HG03442 (cell line): ENCODE results near the gene DAG1.

Experiments
- ATAC-seq: cut with Tn5 transposase; IDR thresholded peaks from one replicate; pipeline ENCODE4 v1.9.1; 2021; ENCODE audit warnings: mild to moderate bottlenecking, moderate library complexity; ENCODE audit not compliant: unreplicated experiment

Gene DAG1

DNA sequence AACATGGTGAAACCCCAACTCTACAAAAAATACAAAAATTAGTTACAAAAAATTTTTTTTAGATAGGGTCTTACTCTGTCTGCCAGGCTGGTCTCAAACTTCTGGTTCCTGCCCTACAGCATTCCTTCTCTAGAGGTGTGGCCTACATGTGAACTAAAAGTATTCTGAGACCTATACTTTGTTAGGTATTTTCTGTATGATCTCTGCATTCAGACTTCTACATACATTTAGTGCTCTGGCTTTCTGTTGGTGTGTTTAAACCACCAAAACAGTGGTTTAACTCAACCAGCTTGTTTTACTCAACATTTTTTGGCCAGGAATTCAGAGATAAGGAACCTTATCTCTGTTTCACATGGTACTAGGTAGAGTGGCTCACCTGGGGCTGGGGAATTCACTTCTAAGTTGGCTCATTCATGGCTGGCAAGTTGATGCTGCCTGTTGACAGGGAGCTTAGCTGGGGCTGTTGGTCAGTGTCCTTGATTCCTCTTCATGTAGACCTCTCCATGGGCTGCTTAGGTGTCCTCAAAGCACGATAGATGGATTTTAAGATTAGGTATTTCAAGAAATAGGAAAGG, 42.8 kb downstream of the DAG1 start:
- no peak for ATAC-seq

DNA sequence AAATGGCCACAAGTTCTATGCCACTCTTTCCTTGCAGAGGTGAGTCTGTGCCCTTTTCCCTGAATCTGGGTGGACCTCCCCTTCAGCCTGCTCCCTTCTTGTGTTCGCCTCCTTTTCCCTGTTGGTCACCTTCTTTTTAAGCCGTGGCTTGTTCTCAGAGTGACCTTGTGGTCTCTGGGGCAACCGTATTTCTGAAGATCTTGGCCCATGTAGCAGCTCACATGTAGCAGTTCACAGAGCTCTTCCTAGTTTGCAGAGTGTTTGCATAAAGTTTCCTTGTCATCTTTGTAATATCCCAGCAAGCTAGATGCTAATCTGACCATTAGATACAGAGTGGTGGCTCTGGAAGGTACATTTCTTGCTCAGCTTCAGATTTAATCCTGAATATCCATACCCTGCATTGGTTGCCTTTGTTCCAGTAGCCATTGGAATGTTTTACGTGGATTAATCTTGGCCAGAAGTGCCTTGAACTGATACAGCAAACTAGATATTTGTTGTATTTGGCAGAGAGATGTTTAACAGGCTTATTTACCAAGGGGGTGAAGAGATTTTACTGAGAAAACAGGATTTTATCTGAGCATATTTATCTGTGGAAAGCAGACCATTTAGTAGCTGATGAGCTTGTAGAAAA, 43.5 kb downstream of the DAG1 start:
- ATAC-seq = no peak

DNA sequence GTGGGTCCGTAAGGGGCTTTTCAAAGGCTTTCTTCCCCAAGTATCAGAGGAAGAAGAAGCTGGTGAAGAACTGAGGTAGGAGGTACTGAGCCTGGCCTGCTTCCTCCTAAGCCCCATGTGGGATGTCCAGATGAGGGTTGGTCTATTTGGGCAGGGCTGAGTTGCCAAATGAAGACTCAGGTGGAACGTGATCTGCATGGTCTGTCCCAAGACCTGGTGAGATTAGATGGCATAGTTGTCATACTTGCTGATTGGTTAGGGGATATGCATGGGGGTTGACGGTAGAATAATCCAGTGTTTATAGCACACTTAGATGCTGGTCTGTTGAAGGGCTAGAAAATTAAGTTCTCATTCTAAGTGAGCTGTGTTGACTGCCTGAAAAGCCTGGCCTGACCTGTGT, 47.9 kb downstream of the DAG1 start:
- no peak for ATAC-seq

DNA sequence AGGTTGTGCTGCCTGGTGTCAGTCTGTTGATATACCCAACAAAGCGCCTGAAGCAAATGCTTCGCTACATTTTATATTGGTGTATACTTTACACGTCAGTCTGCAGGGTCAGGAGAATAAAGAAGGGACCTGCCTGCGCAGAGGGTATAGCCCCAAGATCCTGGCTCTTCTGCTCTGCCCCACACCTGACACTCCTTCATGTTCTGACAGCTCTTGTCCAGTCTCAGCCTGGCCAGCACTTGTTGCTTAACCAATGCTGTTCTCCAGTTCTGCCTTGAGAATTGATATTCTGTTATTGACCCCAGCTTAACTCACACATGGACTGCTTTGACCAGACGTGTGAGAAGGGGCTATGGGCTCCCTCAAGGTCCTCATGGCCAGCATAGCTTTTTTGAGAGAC, 48.4 kb downstream of the DAG1 start:
- no peak for ATAC-seq

DNA sequence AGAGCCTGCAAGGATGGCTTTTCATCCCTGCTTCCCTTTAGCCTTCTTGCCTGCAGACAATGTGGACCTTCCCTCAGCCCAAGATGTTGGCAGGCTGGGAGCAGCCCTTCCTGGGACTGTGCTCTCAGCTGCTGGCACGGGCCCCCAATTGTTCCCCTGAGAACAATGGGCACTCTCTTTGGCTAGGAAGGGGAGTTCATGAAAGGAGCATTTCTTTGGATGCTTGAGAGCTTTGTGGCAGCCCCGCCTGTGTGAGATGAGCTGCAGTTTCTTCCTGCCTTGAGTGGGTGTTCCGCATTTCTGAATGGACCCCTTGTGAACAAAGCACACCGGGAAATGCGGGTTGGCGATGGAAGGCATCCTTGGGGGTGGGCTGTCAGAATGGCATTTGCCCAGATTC, 49.2 kb downstream of the DAG1 start:
- ATAC-seq = no peak

DNA sequence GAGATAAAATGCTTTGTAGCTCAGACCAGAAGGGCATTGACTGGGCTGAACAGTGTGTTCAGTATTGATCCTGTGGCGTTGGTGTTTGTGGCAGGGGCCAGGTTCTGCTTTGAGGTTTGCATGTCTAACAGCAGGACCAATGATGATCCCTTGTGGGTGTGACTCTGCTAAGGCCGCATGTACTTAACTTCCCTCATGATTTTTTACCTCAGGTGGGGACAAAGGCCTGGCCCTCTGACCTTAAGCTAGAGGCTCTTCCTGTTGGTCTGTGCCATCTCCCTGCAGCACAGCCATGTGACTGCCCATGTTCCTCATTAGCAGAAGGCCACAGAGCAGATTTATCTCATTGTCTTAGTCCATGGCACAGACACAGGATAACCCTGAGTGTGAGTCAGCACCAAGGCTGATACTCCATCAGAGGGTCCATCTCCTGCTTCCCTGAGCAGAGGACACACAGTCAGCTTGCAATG, 49.9 kb downstream of the DAG1 start:
- no peak for ATAC-seq

DNA sequence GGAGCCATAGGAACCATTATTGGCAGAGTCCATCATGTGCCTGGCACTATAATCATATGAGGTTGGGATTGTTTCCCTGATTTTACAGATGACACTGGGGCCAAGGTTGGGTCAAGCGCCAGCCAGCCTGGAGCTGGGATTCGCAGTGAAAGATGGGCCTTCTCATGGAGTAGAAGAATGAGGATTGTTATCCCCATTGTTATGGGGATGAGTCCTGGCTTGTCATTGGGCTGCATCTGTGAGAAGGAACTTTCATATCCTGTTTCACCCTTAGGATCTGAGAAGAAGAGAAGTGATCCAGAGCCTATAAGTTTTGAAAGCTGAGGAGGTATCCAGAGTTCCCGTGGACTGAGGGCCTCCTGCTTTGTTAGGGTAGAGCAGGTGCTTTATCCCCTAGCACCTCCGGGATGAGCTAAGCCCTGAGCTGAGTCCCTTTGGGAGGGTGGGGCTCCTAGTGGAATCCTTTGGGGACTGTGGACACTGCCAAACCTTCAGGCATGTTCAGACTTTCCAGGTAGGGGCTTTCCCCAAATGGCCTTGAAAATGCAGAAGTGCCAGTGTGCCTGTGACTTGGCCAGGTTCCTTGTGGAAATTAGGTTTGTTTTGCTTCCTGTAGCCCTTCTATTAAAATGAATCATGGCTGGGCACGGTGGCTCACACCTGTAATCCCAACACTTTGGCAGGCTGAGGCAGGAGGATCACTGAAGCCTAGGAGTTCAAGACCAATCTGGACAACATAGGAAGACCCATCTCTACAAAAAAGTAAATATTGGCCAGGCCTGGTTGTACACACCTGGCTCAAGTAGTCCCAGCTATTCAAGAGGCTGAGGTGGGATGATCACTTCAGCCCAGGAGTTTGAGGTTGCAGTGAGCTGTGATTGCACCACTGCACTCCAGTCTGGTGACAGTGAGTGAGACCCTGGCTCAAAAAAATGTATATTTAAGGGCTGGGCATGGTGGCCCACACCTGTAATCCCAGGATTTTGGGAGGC, 54.0 kb downstream of the DAG1 start:
- ATAC-seq = no peak

DNA sequence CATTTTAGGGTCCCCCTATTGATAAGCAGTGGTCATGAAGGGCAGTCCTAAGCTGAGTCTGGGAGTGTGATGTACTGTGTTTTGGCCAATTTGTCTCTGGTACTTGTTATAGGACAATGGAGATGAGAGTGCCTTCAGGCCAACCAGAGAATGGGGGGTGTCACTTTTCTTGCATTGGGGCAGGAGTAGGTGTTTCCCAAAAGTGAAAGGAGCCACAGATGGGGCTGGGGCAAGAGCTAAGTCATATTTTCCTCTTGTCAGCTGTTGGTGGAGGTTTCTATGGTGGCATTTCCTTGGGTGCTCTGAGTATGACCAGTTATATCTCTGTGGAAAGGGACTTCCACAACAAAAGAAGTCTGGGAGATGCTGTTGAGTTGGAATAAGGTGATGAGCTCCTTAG, 59.5 kb downstream of the DAG1 start:
- no peak for ATAC-seq

DNA sequence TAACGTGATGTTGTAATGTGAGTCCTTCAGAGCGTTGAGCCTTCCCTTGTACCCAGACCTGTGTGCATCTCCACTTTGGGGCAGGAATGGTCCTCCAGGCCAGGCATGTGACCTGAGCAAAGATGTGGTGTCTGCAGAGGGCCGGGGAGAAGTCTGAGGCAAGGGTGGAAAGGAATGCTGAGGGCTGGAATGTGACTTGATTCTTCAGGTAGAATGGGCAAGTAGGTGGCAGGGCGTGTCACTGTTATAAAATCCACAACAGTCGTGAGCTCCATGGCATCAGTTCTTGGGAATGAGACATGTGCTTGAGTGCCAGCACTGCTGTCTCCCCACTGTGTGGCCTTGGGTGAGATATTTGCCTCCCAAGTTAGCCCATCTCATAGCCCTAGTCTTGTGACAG, 60.2 kb downstream of the DAG1 start:
- ATAC-seq = no peak

DNA sequence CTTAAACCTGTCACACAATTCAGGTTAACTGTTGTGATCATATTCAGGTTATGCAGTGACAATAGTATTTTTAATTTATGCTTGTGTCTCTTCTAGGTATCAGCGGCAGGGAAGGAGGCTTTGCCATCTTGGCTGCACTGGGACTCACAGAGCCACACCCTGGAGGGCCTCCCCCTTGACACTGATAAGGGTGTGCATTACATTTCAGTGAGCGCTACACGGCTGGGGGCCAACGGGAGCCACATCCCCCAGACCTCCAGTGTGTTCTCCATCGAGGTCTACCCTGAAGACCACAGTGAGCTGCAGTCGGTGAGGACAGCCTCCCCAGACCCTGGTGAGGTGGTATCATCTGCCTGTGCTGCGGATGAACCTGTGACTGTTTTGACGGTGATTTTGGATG, 60.6 kb downstream of the DAG1 start:
- ATAC-seq = no peak

DNA sequence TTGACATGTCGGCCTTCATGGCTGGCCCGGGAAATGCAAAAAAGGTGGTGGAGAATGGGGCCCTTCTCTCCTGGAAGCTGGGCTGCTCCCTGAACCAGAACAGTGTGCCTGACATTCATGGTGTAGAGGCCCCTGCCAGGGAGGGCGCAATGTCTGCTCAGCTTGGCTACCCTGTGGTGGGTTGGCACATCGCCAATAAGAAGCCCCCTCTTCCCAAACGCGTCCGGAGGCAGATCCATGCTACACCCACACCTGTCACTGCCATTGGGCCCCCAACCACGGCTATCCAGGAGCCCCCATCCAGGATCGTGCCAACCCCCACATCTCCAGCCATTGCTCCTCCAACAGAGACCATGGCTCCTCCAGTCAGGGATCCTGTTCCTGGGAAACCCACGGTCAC, 61.2 kb downstream of the DAG1 start:
- no peak for ATAC-seq

DNA sequence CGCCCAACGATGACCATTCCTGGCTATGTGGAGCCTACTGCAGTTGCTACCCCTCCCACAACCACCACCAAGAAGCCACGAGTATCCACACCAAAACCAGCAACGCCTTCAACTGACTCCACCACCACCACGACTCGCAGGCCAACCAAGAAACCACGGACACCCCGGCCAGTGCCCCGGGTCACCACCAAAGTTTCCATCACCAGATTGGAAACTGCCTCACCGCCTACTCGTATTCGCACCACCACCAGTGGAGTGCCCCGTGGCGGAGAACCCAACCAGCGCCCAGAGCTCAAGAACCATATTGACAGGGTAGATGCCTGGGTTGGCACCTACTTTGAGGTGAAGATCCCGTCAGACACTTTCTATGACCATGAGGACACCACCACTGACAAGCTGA, 61.6 kb downstream of the DAG1 start:
- no peak for ATAC-seq

DNA sequence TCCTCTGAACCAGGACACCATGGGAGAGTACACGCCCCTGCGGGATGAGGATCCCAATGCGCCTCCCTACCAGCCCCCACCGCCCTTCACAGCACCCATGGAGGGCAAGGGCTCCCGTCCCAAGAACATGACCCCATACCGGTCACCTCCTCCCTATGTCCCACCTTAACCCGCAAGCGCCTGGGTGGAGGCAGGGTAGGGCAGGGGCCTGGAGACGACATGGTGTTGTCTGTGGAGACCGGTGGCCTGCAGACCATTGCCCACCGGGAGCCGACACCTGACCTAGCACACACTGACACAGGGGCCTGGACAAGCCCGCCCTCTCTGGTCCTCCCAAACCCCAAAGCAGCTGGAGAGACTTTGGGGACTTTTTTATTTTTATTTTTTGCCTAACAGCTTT, 63.0 kb downstream of the DAG1 start:
- no peak for ATAC-seq

DNA sequence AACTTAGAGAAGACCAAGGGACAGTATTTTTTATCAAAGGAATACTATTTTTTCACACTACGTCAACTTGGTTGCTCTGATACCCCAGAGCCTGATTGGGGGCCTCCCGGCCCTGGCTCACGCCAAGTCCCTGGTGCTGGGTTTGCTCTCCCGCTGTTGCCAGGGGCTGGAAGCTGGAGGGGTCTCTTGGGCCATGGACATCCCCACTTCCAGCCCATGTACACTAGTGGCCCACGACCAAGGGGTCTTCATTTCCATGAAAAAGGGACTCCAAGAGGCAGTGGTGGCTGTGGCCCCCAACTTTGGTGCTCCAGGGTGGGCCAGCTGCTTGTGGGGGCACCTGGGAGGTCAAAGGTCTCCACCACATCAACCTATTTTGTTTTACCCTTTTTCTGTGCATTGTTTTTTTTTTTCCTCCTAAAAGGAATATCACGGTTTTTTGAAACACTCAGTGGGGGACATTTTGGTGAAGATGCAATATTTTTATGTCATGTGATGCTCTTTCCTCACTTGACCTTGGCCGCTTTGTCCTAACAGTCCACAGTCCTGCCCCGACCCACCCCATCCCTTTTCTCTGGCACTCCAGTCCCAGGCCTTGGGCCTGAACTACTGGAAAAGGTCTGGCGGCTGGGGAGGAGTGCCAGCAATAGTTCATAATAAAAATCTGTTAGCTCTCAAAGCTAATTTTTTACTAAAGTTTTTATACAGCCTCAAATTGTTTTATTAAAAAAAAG, 63.9 kb downstream of the DAG1 start:
- ATAC-seq = no peak

DNA sequence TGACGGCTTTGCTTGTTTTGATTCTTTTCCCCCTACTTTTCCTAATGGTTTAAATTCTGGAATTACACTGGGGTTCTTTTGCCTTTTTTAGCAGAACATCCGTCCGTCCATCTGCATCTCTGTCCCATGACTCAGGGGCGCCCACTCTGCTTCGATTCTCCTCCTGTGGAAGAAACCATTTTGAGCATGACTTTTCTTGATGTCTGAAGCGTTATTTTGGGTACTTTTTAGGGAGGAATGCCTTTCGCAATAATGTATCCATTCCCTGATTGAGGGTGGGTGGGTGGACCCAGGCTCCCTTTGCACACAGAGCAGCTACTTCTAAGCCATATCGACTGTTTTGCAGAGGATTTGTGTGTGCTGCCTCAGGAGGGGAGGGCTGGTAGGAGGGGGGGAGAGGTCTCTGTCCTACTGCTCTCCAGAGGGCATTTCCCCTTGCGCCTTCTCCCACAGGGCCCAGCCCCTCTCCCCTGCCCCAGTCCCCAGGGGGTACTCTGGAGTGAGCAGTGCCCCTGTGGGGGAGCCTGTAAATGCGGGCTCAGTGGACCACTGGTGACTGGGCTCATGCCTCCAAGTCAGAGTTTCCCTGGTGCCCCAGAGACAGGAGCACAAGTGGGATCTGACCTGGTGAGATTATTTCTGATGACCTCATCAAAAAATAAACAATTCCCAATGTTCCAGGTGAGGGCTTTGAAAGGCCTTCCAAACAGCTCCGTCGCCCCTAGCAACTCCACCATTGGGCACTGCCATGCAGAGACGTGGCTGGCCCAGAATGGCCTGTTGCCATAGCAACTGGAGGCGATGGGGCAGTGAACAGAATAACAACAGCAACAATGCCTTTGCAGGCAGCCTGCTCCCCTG, 64.7 kb downstream of the DAG1 start:
- no peak for ATAC-seq

DNA sequence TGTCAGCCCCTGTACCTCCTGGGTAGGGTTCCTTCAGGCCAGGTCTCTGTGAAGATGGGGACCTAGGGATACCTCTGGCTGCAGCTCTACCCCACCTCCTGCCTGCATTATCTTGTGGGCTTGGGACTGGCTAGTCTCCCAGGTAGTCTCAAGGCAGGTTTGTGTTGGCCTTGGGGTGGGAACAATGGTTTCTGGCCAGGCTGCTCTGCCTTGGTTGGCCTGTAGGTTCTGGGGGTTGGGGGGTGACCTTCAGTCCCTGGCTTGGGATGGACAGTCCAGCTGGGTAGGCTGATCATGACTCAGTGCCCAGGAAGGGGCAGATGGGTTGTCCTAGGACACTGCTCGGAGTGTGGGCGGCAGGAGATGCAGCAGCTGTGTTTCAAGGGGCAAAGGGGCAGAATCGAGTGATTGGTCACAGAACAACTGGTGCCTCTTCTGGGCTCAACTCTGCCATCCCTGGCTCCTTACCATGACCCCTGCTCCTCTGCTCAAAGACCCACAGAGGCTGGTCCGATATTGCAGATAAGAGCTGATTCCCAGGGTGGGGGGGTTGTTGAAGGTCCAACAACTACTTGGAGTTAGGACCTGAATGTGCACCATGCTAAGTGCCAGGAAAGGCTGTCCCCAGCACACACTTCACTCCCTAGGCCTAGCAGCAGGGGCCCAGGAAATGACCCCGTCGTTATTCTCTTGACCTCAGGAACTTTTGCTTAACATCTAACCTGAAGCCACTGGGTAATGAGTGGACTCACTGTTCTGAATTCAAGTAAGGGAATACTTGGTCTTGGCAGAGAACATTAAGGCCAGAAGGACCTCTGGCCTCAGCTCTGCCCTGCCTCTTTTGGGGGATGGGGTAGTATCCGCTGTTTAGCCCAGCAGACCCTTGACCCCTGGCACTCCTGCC, 66.2 kb downstream of the DAG1 start:
- ATAC-seq = no peak

DNA sequence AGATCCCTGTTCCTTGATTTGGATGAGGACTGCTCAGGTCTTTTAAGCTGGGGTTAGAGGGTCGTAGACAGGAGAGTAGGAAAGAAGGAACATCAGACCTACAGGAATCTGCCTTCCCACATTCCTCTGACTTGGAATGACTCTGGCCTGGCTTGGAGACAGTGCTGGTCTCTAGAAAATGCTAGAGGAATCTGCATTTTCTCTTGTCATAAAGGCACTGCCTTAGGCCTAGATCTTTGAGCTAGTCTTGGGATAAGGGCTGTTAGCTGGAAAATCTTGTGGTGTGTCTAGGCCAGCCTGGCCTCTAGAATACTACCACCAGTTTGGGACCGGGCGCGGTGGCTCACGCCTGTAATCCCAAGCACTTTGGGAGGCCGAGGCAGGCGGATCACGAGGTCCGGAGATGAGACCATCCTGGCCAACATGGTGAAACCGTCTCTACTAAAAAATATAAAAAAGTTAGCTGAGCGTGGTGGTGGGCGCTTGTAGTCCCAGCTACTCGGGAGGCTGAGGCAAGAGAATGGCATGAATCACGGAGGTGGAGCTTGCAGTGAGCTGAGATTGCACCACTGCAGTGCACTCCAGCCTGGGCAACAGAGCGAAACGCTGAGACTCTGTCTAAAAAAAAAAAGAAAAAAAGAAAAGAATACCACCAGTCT, 66.9 kb downstream of the DAG1 start:
- ATAC-seq = no peak

DNA sequence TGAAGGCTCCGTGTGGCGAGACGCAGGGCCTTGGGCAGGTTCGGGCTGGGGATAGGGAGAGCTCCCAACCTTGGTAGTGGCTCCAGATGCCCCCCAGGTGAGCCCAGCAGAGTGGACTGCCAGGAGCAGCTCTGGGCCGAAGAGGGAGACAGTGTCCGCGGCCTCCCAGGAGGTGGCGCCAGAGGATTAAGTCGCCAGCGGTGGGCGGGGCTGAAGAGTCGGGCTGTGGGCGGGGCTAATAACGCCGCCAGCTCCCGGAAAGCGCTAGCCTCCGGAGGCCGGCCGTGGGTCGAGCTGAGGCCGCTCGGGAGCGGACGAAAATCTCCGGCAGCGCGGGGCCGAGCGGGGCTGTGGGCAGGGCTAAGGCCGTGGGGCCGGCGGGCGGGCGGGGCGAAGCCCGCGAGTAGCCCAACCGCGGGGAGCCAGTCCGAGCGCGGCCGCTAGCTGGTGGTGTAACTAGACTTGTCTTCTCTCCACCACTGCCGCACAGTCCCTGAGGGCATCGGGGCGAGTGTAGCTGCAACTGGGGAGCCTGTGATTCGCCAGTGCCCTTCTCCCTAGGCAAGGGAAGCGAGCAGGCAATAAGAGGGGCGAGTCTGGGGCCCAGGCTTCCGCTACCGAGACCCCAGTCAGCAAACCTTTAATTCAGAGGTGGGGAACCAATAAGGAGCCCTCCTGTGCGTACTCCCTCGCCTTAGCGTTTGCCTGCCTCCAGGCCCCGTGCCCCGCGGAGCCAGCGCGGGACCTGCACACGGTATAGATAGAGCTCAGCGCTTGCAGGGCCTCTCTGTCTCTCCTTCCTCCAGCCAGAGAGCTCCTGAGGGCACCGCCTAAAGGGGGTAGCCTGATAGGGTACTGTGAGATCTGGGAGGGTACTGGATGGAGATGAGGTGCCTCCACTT, 69.8 kb downstream of the DAG1 start:
- ATAC-seq = peak; percentile 90
